Prostate gland (tissue), 2 donors: ENCODE data around the gene OTUD6A.

Experiments
- POLR2A ChIP-seq: fragments of 450-650 bp; IDR thresholded peaks from one replicate; pipeline ENCODE4 v1.6.1; 2016; ENCODE audit warnings: antibody characterized with exemption, mild to moderate bottlenecking
- TF ChIP-seq, protein P1 (sequence below), 4 experiments: fragments of 200-600 bp in 2 of 4; fragments of 450-650 bp in 2 of 4; sonication (generic) in 2 of 4; IDR thresholded peaks; 1 replicate in 3 of 4; 2 replicates in 1 of 4; pipeline ENCODE4 v1.5.1; 2016 to 2019; ENCODE audit warnings: antibody characterized with exemption in 4 of 4, mild to moderate bottlenecking in 2 of 4, moderate library complexity in 2 of 4

- TF ChIP-seq, protein P1, sequence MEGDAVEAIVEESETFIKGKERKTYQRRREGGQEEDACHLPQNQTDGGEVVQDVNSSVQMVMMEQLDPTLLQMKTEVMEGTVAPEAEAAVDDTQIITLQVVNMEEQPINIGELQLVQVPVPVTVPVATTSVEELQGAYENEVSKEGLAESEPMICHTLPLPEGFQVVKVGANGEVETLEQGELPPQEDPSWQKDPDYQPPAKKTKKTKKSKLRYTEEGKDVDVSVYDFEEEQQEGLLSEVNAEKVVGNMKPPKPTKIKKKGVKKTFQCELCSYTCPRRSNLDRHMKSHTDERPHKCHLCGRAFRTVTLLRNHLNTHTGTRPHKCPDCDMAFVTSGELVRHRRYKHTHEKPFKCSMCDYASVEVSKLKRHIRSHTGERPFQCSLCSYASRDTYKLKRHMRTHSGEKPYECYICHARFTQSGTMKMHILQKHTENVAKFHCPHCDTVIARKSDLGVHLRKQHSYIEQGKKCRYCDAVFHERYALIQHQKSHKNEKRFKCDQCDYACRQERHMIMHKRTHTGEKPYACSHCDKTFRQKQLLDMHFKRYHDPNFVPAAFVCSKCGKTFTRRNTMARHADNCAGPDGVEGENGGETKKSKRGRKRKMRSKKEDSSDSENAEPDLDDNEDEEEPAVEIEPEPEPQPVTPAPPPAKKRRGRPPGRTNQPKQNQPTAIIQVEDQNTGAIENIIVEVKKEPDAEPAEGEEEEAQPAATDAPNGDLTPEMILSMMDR (IDR thresholded peaks at IDR 0.05): no peak
- no peak for TF ChIP-seq POLR2A
Measured at GRCh38 chrX:70013466-70014381, 48.5 kb upstream of the OTUD6A start.
